GM23338 (cell line): ENCODE results near the gene SPATA25. TPM values are rescaled to one million over a fixed set of nuclear protein-coding genes. Genes with fewer than 3 reads are reported as not detected.

Experiments
- ATAC-seq: fragments of 200-7000 bp; cut with Tn5 transposase; 3 replicates; pipeline ENCODE4 v1.9.1; 2020
- DNase-seq: peaks from one replicate; pipeline ENCODE4 v3.0.0-alpha.2; 2015; ENCODE audit warnings: low spot score
- H2AFZ ChIP-seq: fragments of 200-600 bp; sonication (generic); 2 replicates; pipeline ENCODE4 v1.8.0; 2016; ENCODE audit warnings: antibody characterized with exemption, mild to moderate bottlenecking, moderate library complexity
- H3F3A ChIP-seq: fragments of 200-600 bp; sonication (generic); replicated peaks from 2 replicates; pipeline ENCODE4 v1.8.0; 2017; ENCODE audit warnings: antibody characterized with exemption, mixed run types, low read depth
- H3K27ac ChIP-seq: fragments of 200-600 bp; sonication (generic); 2 replicates; pipeline ENCODE4 v1.6.1; 2016; ENCODE audit warnings: low read depth
- H3K27me3 ChIP-seq: fragments of 200-600 bp; sonication (generic); 2 replicates; pipeline ENCODE4 v1.8.0; 2016; ENCODE audit warnings: mild to moderate bottlenecking, mixed run types, moderate library complexity; ENCODE audit not compliant: insufficient read depth
- H3K36me3 ChIP-seq: fragments of 200-600 bp; sonication (generic); 2 replicates; pipeline ENCODE4 v1.8.0; 2016; ENCODE audit warnings: mild to moderate bottlenecking; ENCODE audit not compliant: insufficient read depth
- H3K4me1 ChIP-seq: fragments of 200-600 bp; sonication (generic); 2 replicates; pipeline ENCODE4 v1.8.0; 2016; ENCODE audit warnings: mild to moderate bottlenecking, moderate library complexity; ENCODE audit not compliant: insufficient read depth
- H3K4me2 ChIP-seq: fragments of 200-600 bp; sonication (generic); 2 replicates; pipeline ENCODE4 v1.7.1; 2017; ENCODE audit warnings: mixed run types
- H3K4me3 ChIP-seq: fragments of 200-600 bp; sonication (generic); 2 replicates; pipeline ENCODE4 v1.6.1; 2016; ENCODE audit warnings: mixed run types
- H3K79me2 ChIP-seq: fragments of 200-600 bp; sonication (generic); replicated peaks from 2 replicates; pipeline ENCODE4 v1.8.0; 2017; ENCODE audit warnings: mild to moderate bottlenecking; ENCODE audit not compliant: insufficient read depth
- H3K9me2 ChIP-seq: fragments of 200-600 bp; sonication (generic); 2 replicates; pipeline ENCODE4 v1.8.0; 2017; ENCODE audit not compliant: insufficient read depth
- H4K20me1 ChIP-seq: fragments of 200-600 bp; sonication (generic); replicated peaks from 2 replicates; pipeline ENCODE4 v1.8.0; 2017; ENCODE audit warnings: mild to moderate bottlenecking; ENCODE audit not compliant: insufficient read depth
- H3K27ac Mint-ChIP-seq: 2 replicates; pipeline ENCODE4 v1.8.0; 2020; ENCODE audit warnings: inconsistent platforms, mild to moderate bottlenecking, moderate library complexity, mixed read lengths
- H3K27me3 Mint-ChIP-seq: 3 replicates; pipeline ENCODE4 v1.8.0; 2022; ENCODE audit warnings: low read depth, mild to moderate bottlenecking, moderate library complexity, mixed read lengths, inconsistent platforms; ENCODE audit not compliant: insufficient read depth, poor library complexity
- H3K36me3 Mint-ChIP-seq: 3 replicates; pipeline ENCODE4 v1.8.0; 2021; ENCODE audit warnings: low read depth, mild to moderate bottlenecking, inconsistent platforms, moderate library complexity, mixed read lengths
- H3K4me1 Mint-ChIP-seq: 3 replicates; pipeline ENCODE4 v1.8.0; 2020; ENCODE audit warnings: mild to moderate bottlenecking, inconsistent platforms, mixed read lengths
- H3K4me3 Mint-ChIP-seq: 3 replicates; pipeline ENCODE4 v1.8.0; 2021; ENCODE audit warnings: moderate library complexity, mild to moderate bottlenecking, inconsistent platforms, mixed read lengths
- H3K9me3 Mint-ChIP-seq: 3 replicates; pipeline ENCODE4 v1.8.0; 2020; ENCODE audit warnings: moderate library complexity, mild to moderate bottlenecking, inconsistent platforms, mixed read lengths
- CREB1 ChIP-seq: fragments of 250-450 bp; sonication (Bioruptor Pico); IDR thresholded peaks from 2 replicates; pipeline ENCODE4 v1.5.0; 2020; ENCODE audit warnings: low read depth, mild to moderate bottlenecking, moderate library complexity
- EZH2 ChIP-seq: fragments of 200-600 bp; sonication (generic); IDR thresholded peaks from one replicate; pipeline ENCODE4 v1.8.0; 2017; ENCODE audit warnings: antibody characterized with exemption, mild to moderate bottlenecking, low read depth; ENCODE audit not compliant: unreplicated experiment
- JUNB ChIP-seq: IDR thresholded peaks from one replicate; pipeline ENCODE4 v1.6.1; 2016; ENCODE audit warnings: antibody characterized with exemption; ENCODE audit not compliant: unreplicated experiment
- NANOG ChIP-seq: IDR thresholded peaks from 2 replicates; pipeline ENCODE4 v1.6.1; 2016; ENCODE audit warnings: antibody characterized with exemption, borderline replicate concordance
- POLR2AphosphoS5 ChIP-seq: IDR thresholded peaks from 2 replicates; pipeline ENCODE4 v1.6.1; 2016; ENCODE audit warnings: antibody characterized with exemption, low read depth
- STAT1 ChIP-seq: IDR thresholded peaks from one replicate; pipeline ENCODE4 v1.6.1; 2016; ENCODE audit warnings: antibody characterized with exemption; ENCODE audit not compliant: unreplicated experiment
- ZNF114 ChIP-seq: fragments of 250-450 bp; sonication (Bioruptor Pico); IDR thresholded peaks from 2 replicates; pipeline ENCODE4 v1.5.0; 2020; ENCODE audit warnings: mild to moderate bottlenecking, moderate library complexity
- ZNF331 ChIP-seq: fragments of 250-450 bp; sonication (Bioruptor Pico); IDR thresholded peaks from 2 replicates; pipeline ENCODE4 v1.5.0; 2020; ENCODE audit warnings: low read depth, mild to moderate bottlenecking, moderate library complexity
- polyA plus RNA-seq: library from polyadenylated mRNA; unstranded; fragments of >200 nt; fragmentation: Nextera tagmentation; extraction: Ambion mirVana; gene quantifications from 2 replicates; pipeline ENCODE4 v1.2.1, GENCODE V29; 2016
- total RNA-seq: library from RNA; depleted of rRNA; stranded (reverse); fragments of >200 nt; shearing (Covaris generic); gene quantifications from 2 replicates; pipeline ENCODE4 v1.2.3, GENCODE V29; 2014
- TF ChIP-seq, protein P1 (sequence below), 2 experiments: fragments of 200-600 bp in 1 of 2; sonication (generic) in 1 of 2; conservative IDR thresholded peaks; 2 replicates each; pipeline versions ENCODE4 v1.5.1 to v1.6.1; 2016 to 2017; ENCODE audit warnings: antibody characterized with exemption in 2 of 2, low read depth in 2 of 2, mild to moderate bottlenecking in 2 of 2, moderate library complexity in 1 of 2
- TF ChIP-seq, protein P2 (sequence below): IDR thresholded peaks from one replicate; pipeline ENCODE4 v1.6.1; 2018; ENCODE audit warnings: antibody characterized with exemption; ENCODE audit not compliant: unreplicated experiment
- TF ChIP-seq, protein P3 (sequence below): IDR thresholded peaks from 2 replicates; pipeline ENCODE4 v1.6.1; 2016; ENCODE audit warnings: antibody characterized with exemption

Gene SPATA25
- total and polyA plus RNA-seq, 2 experiments from 2014 or later = 7.5 TPM; not detected in 1

DNA sequence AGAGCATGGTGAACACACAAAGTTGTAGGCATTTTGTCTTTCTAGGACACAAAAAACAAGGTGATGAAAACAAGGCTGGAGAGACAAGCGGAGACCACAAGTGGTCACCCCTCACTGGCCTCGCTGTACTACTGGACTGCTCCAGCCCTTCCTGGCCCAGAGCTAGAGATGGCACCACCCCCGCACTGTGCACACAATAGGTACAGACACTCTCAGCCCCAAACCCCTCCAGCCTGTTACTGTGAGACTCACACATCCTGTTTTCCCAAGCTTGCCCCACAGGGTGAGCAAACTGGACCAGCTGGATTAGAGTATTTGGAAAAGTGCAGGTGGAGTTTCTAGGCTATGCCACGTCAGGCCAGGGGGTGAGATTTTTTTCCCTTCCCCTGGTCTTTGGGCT lies 14.8 kb downstream of the SPATA25 start:
- TF ChIP-seq ZNF331 (CRISPR knock-in tag) = no peak
- TF ChIP-seq, protein P1, sequence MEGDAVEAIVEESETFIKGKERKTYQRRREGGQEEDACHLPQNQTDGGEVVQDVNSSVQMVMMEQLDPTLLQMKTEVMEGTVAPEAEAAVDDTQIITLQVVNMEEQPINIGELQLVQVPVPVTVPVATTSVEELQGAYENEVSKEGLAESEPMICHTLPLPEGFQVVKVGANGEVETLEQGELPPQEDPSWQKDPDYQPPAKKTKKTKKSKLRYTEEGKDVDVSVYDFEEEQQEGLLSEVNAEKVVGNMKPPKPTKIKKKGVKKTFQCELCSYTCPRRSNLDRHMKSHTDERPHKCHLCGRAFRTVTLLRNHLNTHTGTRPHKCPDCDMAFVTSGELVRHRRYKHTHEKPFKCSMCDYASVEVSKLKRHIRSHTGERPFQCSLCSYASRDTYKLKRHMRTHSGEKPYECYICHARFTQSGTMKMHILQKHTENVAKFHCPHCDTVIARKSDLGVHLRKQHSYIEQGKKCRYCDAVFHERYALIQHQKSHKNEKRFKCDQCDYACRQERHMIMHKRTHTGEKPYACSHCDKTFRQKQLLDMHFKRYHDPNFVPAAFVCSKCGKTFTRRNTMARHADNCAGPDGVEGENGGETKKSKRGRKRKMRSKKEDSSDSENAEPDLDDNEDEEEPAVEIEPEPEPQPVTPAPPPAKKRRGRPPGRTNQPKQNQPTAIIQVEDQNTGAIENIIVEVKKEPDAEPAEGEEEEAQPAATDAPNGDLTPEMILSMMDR (conservative IDR thresholded peaks at IDR 0.05; ENCODE audit: low read depth in 2 of 2) = no peak
- TF ChIP-seq, protein P2, sequence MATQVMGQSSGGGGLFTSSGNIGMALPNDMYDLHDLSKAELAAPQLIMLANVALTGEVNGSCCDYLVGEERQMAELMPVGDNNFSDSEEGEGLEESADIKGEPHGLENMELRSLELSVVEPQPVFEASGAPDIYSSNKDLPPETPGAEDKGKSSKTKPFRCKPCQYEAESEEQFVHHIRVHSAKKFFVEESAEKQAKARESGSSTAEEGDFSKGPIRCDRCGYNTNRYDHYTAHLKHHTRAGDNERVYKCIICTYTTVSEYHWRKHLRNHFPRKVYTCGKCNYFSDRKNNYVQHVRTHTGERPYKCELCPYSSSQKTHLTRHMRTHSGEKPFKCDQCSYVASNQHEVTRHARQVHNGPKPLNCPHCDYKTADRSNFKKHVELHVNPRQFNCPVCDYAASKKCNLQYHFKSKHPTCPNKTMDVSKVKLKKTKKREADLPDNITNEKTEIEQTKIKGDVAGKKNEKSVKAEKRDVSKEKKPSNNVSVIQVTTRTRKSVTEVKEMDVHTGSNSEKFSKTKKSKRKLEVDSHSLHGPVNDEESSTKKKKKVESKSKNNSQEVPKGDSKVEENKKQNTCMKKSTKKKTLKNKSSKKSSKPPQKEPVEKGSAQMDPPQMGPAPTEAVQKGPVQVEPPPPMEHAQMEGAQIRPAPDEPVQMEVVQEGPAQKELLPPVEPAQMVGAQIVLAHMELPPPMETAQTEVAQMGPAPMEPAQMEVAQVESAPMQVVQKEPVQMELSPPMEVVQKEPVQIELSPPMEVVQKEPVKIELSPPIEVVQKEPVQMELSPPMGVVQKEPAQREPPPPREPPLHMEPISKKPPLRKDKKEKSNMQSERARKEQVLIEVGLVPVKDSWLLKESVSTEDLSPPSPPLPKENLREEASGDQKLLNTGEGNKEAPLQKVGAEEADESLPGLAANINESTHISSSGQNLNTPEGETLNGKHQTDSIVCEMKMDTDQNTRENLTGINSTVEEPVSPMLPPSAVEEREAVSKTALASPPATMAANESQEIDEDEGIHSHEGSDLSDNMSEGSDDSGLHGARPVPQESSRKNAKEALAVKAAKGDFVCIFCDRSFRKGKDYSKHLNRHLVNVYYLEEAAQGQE = no peak
- TF ChIP-seq ZNF114 = no peak
- TF ChIP-seq STAT1 = no peak

DNA sequence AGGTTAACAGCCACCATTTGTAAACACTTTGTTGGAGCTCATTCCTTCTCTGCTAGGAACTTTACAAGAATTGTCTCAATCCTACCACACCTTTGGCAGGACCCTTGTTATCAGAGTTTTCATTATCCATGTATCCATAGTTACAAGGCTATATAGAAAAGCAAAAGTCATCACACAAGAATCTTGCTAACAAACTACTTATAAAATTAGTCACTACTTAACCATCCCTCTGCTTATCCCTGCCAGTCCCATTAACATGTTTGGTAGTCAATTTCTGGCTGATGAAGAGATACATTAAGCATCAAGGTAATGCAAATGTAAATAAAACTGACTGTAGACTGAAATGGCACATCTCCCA lies 19.6 kb downstream of the SPATA25 start:
- H3K27ac ChIP-seq = no peak overlapping the region
- no peaks in the 10 kb centered on the region for H3K36me3 ChIP-seq
- no peaks in the 10 kb centered on the region for H3K9me2 ChIP-seq
- no peaks in the 10 kb centered on the region for H4K20me1 ChIP-seq
- no peaks in the 10 kb centered on the region for H3K27me3 ChIP-seq
- DNase-seq = no peak
- Mint-ChIP-seq H3K27me3 (no peaks in the 10 kb centered on the region), H3K4me1 (no peaks in the 10 kb centered on the region), H3K27ac (no peak overlapping the region), H3K36me3 (no peaks in the 10 kb centered on the region), H3K4me3 (no peak overlapping the region), H3K9me3 (no peaks in the 10 kb centered on the region)
- H2AFZ ChIP-seq = no peak overlapping the region
- H3F3A ChIP-seq = 0 out of 2 replicates have a peak, but pooled peaks cover 6% of the 10 kb centered on the region
- H3K79me2 ChIP-seq = no peaks in the 10 kb centered on the region
- H3K4me1 ChIP-seq = no peaks in the 10 kb centered on the region
- no peak for ATAC-seq
- H3K4me3 ChIP-seq = no peak overlapping the region
- H3K4me2 ChIP-seq = no peak overlapping the region
- TF ChIP-seq, protein P3, sequence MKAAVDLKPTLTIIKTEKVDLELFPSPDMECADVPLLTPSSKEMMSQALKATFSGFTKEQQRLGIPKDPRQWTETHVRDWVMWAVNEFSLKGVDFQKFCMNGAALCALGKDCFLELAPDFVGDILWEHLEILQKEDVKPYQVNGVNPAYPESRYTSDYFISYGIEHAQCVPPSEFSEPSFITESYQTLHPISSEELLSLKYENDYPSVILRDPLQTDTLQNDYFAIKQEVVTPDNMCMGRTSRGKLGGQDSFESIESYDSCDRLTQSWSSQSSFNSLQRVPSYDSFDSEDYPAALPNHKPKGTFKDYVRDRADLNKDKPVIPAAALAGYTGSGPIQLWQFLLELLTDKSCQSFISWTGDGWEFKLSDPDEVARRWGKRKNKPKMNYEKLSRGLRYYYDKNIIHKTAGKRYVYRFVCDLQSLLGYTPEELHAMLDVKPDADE = no peak
- TF ChIP-seq EZH2 (no peak), NANOG (no peak), STAT1 (no peak), JUNB (no peak), POLR2AphosphoS5 (no peak), CREB1 (CRISPR knock-in tag) (no peak)
- TF ChIP-seq, protein P1 (conservative IDR thresholded peaks at IDR 0.05; ENCODE audit: low read depth in 2 of 2) = no peak

More for the DNA sequence above, 14.8 kb downstream of the SPATA25 start:
- Mint-ChIP-seq H3K27ac (no peak overlapping the region), H3K4me3 (no peak overlapping the region), H3K9me3 (peaks cover 4% of the 10 kb centered on the region; the same call in 1 of the 3 replicates), H3K27me3 (peaks cover 5% of the 10 kb centered on the region), H3K36me3 (peaks cover 9% of the 10 kb centered on the region; the same call in 1 of the 3 replicates), H3K4me1 (no peaks in the 10 kb centered on the region)
- Histone ChIP-seq H3K4me1 (no peaks in the 10 kb centered on the region), H4K20me1 (no peaks in the 10 kb centered on the region), H2AFZ (no peak overlapping the region), H3K9me2 (no peaks in the 10 kb centered on the region), H3K4me3 (no peak overlapping the region), H3K79me2 (no peaks in the 10 kb centered on the region), H3K27me3 (no peaks in the 10 kb centered on the region), H3K4me2 (no peak overlapping the region), H3F3A (0 out of 2 replicates have a peak, but pooled peaks cover under 1% of the 10 kb centered on the region), H3K36me3 (no peaks in the 10 kb centered on the region), H3K27ac (no peak overlapping the region)
- DNase-seq = no peak
- no peak for ATAC-seq
